ENCODE results near the gene GPR171. TPM values are rescaled to one million over a fixed set of nuclear protein-coding genes. Genes with fewer than 3 reads are reported as not detected.

GPR171 gene
- total and polyA plus RNA-seq, 2 of the 13 experiments (the other 11 are each of a cell fraction or from before 2014, with no cell fraction given): not detected

DNA sequence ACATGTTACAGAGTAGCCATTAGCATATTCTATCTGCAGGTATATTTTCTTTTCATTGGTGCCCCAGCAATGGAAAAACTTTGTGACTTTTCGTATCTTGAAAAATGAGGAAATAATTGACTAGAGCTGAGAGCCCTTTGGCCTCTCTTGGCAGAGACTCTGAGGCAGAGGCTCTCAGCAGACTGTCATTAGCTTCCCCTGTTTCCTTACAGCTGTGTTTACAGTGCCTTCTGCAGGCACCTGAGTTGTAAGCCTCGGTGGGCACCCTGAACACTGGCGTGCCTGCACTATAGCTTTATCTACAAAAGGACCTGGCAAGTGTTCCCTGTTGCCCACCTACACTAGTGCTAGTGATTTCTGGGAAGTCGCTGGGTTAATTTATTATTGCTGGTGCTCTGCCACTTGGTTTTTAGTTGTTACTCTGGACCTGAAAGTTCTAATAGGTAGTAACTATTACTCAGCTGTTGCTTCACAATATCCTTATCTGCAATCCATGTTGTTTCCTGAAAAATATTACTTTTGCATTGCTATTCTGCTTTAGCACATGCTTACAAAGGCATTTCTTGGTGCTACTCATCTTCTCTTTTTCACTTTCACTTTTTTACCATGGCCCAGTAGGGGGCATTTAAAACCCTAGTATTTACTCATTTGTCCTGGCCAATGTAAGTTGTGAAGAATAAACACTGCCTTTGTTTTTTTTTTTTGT is 7.8 kb upstream of the GPR171 start (continued):
- TF ChIP-seq ZNF772 (CRISPR knock-in tag; IDR thresholded peaks at IDR 0.05) (peak; percentile 32; the same call in 1 of the 2 replicates), ZBTB46 (CRISPR knock-in tag; IDR thresholded peaks at IDR 0.05; ENCODE audit: borderline replicate concordance) (no peak), FOXA3 (CRISPR knock-in tag; IDR thresholded peaks at IDR 0.05) (peak; percentile 68), SAFB2 (CRISPR knock-in tag; IDR thresholded peaks at IDR 0.05; ENCODE audit: borderline replicate concordance, low read depth) (no peak), KDM3A (CRISPR knock-in tag; IDR thresholded peaks at IDR 0.05; ENCODE audit: low read depth) (no peak), ZNF501 (CRISPR knock-in tag; IDR thresholded peaks at IDR 0.05) (peak; percentile 49; the same call in 1 of the 2 replicates), YEATS4 (CRISPR knock-in tag; IDR thresholded peaks at IDR 0.05; ENCODE audit: borderline replicate concordance) (0 out of 2 replicates have a peak, but pooled peaks have one; percentile 24), ZMYM4 (CRISPR knock-in tag; IDR thresholded peaks at IDR 0.05) (peak; percentile 58), HNF4A (CRISPR knock-in tag; IDR thresholded peaks at IDR 0.05) (0 out of 2 replicates have a peak, but pooled peaks have one; percentile 23), RAD51 (IDR thresholded peaks at IDR 0.05; ENCODE audit: borderline replicate concordance) (no peak), MBNL3 (CRISPR knock-in tag; conservative IDR thresholded peaks at IDR 0.05) (no peak), HMG20A (CRISPR knock-in tag; IDR thresholded peaks at IDR 0.05; ENCODE audit: borderline replicate concordance) (no peak), CTCF (CRISPR knock-in tag; IDR thresholded peaks at IDR 0.05) (peak; percentile 71), TBP (CRISPR knock-in tag; IDR thresholded peaks at IDR 0.05) (no peak), NFKB2 (CRISPR knock-in tag; IDR thresholded peaks at IDR 0.05; ENCODE audit: borderline replicate concordance) (no peak), PAXIP1 (CRISPR knock-in tag; conservative IDR thresholded peaks at IDR 0.05) (peak; percentile 55; the same call in 1 of the 2 replicates), FOXA1 (IDR thresholded peaks at IDR 0.05) (no peak), FOXA1 (CRISPR knock-in tag; IDR thresholded peaks at IDR 0.05) (peak; percentile 67)
- TF ChIP-seq, protein P1, sequence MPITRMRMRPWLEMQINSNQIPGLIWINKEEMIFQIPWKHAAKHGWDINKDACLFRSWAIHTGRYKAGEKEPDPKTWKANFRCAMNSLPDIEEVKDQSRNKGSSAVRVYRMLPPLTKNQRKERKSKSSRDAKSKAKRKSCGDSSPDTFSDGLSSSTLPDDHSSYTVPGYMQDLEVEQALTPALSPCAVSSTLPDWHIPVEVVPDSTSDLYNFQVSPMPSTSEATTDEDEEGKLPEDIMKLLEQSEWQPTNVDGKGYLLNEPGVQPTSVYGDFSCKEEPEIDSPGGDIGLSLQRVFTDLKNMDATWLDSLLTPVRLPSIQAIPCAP (CRISPR knock-in tag; IDR thresholded peaks at IDR 0.05; ENCODE audit: low read depth): no peak
- TF ChIP-seq, protein P2, sequence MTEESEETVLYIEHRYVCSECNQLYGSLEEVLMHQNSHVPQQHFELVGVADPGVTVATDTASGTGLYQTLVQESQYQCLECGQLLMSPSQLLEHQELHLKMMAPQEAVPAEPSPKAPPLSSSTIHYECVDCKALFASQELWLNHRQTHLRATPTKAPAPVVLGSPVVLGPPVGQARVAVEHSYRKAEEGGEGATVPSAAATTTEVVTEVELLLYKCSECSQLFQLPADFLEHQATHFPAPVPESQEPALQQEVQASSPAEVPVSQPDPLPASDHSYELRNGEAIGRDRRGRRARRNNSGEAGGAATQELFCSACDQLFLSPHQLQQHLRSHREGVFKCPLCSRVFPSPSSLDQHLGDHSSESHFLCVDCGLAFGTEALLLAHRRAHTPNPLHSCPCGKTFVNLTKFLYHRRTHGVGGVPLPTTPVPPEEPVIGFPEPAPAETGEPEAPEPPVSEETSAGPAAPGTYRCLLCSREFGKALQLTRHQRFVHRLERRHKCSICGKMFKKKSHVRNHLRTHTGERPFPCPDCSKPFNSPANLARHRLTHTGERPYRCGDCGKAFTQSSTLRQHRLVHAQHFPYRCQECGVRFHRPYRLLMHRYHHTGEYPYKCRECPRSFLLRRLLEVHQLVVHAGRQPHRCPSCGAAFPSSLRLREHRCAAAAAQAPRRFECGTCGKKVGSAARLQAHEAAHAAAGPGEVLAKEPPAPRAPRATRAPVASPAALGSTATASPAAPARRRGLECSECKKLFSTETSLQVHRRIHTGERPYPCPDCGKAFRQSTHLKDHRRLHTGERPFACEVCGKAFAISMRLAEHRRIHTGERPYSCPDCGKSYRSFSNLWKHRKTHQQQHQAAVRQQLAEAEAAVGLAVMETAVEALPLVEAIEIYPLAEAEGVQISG (CRISPR knock-in tag; IDR thresholded peaks at IDR 0.05): no peak

Data from HepG2 (cell line).